ENCODE results near the gene ITIH5. TPM values are rescaled to one million over a fixed set of nuclear protein-coding genes. Genes with fewer than 3 reads are reported as not detected.

Gene ITIH5
- total and polyA plus RNA-seq, 9 of the 15 experiments (the other 6 are each of a cell fraction or from before 2014, with no cell fraction given) = 0.52 to 4.5 (median 2.6) TPM

DNA sequence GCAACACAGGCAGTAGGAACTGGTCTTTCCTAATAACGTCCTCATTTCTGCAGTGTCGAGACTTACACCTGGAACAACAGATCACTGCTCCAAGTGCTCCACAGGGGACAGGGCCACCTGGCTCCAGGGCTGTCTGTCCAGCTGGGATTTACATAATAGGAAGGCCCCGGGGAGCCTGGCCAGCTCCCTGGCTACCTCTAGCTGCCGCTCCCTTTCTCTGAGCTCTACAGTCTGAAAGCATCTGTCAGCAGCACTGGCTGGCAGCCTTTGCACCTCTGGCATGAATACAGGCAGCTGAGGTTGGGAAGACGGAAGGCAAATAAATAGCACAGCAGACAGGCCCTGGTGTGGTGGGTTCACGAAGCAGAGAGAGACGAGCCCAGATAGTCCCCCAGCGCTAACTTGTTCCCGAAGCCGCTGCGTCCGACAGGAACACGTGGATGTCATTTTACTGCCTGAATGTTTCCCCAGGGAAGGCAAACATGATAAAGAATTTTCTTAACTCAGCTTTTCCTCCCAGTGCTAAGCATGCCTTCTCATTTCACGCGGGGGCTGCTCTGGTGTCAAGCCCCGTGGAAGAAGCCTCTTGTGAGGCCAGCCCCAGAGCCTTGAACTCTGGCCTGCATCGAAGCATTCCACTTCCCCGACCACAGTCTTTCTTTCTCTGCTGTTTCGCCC, 105.4 kb downstream of the ITIH5 start:
- H3K27me3 ChIP-seq (ENCODE audit: control insufficient read depth in 2 of 2, insufficient read depth in 2 of 2, low read length in 2 of 2) = peaks cover 26 to 36% of the 10 kb centered on the region in 2 experiments; a peak in 3 of 5 replicates
- no peak overlapping the region for H3K27ac ChIP-seq (ENCODE audit: extremely low read depth, low read depth, low read length)
- ATAC-seq = no peak
- H3K79me2 ChIP-seq (ENCODE audit: control insufficient read depth, insufficient read depth, low read length) = no peaks in the 10 kb centered on the region
- DNase-seq (ENCODE audit: extremely low read depth in 1 of 4, low spot score in 3 of 4) = no peak
- no peaks in the 10 kb centered on the region for H3K9me1 ChIP-seq (ENCODE audit: control insufficient read depth, insufficient read depth, low read length)
- intact Hi-C loops (cut with micrococcal nuclease) (no loop called here), in situ Hi-C loops (cut with MboI) (no loop called here)
- no peak overlapping the region for H3K4me3 ChIP-seq
- H3K4me1 ChIP-seq (replicated peaks in 1 of 2; ENCODE audit: control insufficient read depth in 2 of 2, insufficient read depth in 2 of 2, low read length in 2 of 2) = no peaks in the 10 kb centered on the region
- no peak for FAIRE-seq
- POLR2A ChIA-PET = interaction anchor here (0.7 to 1.3 kb wide), 2 partner anchors 14 to 1152 kb away, joined by 3 to 4 read pairs; no protein-coding TSS in a partner anchor
- BruUV-seq (replicated peaks) = no TSS peak
- H3K4me2 ChIP-seq (ENCODE audit: insufficient read depth, low read length) = no peak overlapping the region
- no peaks in the 10 kb centered on the region; the same call in 1 of the 2 replicates for H4K20me1 ChIP-seq (replicated peaks; ENCODE audit: control insufficient read depth, insufficient read depth, low read length)
- CTCF ChIA-PET (ENCODE audit: low intra/inter-chr PET ratio) = no interaction called here
- WGBS (ENCODE audit: insufficient coverage, low coverage, missing lambda C conversion rate) = under 1% methylated on average over 19 of the region's 19 CpGs
- H3K9me3 ChIP-seq (replicated peaks; ENCODE audit: control insufficient read depth, insufficient read depth, low read depth, low read length) = no peaks in the 10 kb centered on the region
- no peak overlapping the region for H2AFZ ChIP-seq (ENCODE audit: low read depth, low read length)
- H3K36me3 ChIP-seq (ENCODE audit: control insufficient read depth, insufficient read depth, low read length) = no peaks in the 10 kb centered on the region
- H3K9ac ChIP-seq (ENCODE audit: insufficient read depth in 1 of 2, low read depth in 2 of 2, low read length in 2 of 2) = no peak overlapping the region
- TF ChIP-seq E2F8 (IDR thresholded peaks at IDR 0.05; ENCODE audit: low read depth, partially characterized antibody) (no peak), ZNF431 (CRISPR knock-in tag; IDR thresholded peaks at IDR 0.05) (no peak), CLOCK (CRISPR knock-in tag; IDR thresholded peaks at IDR 0.05; ENCODE audit: borderline replicate concordance) (no peak), SRSF9 (IDR thresholded peaks at IDR 0.05; ENCODE audit: borderline replicate concordance, low read depth, low read length) (no peak), ETS2 (tag; IDR thresholded peaks at IDR 0.05; ENCODE audit: borderline replicate concordance, poor library complexity, severe bottlenecking) (no peak), ZNF24 (IDR thresholded peaks at IDR 0.05) (no peak), FOXK1 (CRISPR knock-in tag; IDR thresholded peaks at IDR 0.05; ENCODE audit: borderline replicate concordance) (no peak), USF1 (CRISPR knock-in tag; IDR thresholded peaks at IDR 0.05) (no peak), NFIX (CRISPR knock-in tag; IDR thresholded peaks at IDR 0.05; ENCODE audit: low read depth) (no peak), SAFB (IDR thresholded peaks at IDR 0.05; ENCODE audit: borderline replicate concordance, low read depth, low read length) (no peak), ZC3H4 (CRISPR knock-in tag; IDR thresholded peaks at IDR 0.05; ENCODE audit: borderline replicate concordance) (no peak), ZNF668 (CRISPR knock-in tag; IDR thresholded peaks at IDR 0.05) (no peak), BRCA1 (IDR thresholded peaks at IDR 0.05) (no peak), BRCA1 (CRISPR knock-in tag; IDR thresholded peaks at IDR 0.05) (no peak), NCOA1 (IDR thresholded peaks at IDR 0.05; ENCODE audit: low read depth) (no peak), RBM39 (optimal IDR thresholded peaks at IDR 0.05; ENCODE audit: low read depth, low read length) (no peak), HIVEP1 (CRISPR knock-in tag; IDR thresholded peaks at IDR 0.05) (no peak), RB1 (IDR thresholded peaks at IDR 0.05; ENCODE audit: low read depth) (no peak)
